H1 (cell line): ENCODE results near the gene EYA4. TPM values are rescaled to one million over a fixed set of nuclear protein-coding genes. Genes with fewer than 3 reads are reported as not detected.

Source experiments
- ZNF274 ChIP-seq: IDR thresholded peaks from 2 replicates; pipeline ENCODE4 v1.7.0; 2012; ENCODE audit warnings: low read length, borderline replicate concordance; ENCODE audit errors: extremely low read depth
- polyA plus RNA-seq, 7 experiments: library from polyadenylated mRNA; depleted of rRNA in 3 of 7; stranded (reverse) in 5 of 7; unstranded in 2 of 7; fragments of >200 nt in 5 of 7; fragments of 200-250 nt in 2 of 7; gene quantifications; 1 replicate in 5 of 7; 2 replicates in 1 of 7; 4 replicates in 1 of 7; pipeline versions ENCODE4 v1.2.1 to v1.2.3, GENCODE V29; 2011 to 2013; ENCODE audit warnings: missing spikeins in 2 of 7, mixed read lengths in 2 of 7
- total RNA-seq: library from RNA; stranded (reverse); fragmentation: NEBNext Ultra II Directional; extraction: Animal tissue kit (Norgen Biotek cat#: 25700); gene quantifications from 2 replicates; pipeline ENCODE4 v1.2.1, GENCODE V29; 2021

The EYA4 gene
- total and polyA plus RNA-seq, 2 of the 8 experiments (the other 6 are each of a cell fraction or from before 2014, with no cell fraction given) = 0.06 to 0.17 TPM

DNA sequence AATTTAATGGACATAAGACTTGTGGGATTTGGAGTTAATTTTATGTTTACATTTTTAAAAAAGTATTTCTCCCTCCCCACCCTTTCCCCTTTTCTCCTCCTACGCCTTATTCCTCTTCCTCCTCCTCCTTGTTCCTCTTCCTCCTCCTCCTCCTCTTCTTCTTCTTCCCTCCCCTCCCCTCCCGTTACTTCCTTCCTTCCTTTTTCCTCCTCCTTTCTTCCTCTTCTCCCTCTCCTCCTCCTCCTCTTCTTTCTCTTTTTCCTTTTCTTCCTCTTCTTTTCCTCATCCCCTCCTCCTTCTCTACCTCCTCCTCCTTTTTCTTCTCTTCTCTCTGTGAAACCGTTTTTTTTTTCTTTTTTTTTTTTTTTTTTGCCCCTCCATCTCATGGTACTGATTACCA, 139.6 kb downstream of the EYA4 start (continued):
- TF ChIP-seq ZNF274 = no peak
